ENCODE results near the gene IFNW1. TPM values are rescaled to one million over a fixed set of nuclear protein-coding genes. Genes with fewer than 3 reads are reported as not detected.
"Not testable (repeated sequence)": the region's sequence is repeated elsewhere in the genome, so short reads cannot be mapped to it uniquely, and the experiment has no call there.

IFNW1 gene
- total RNA-seq, 2 donors from 2014 or later, result not detected

DNA sequence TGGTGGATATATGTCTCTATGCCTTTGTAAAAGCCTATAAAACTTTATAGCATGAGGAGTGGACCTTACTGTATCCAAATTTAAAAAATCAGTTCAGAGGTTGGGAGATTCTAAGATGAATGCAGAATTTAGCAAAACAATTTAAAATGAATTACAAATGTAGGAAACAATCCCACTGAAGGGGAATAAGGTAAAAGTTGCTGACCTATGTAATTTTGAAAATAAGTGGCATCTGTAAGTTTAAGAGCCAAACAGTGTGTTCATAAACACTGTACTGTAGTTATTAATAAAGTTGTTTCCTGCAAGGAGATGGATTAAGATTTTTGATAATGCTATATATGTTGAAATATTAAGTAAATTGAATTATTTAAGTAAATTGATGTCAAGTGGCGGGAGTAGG lies 4.6 kb downstream of the IFNW1 start:
- 100% methylated on average over 1 of the region's 1 CpG; no CpG with 5 or more reads in 1 of the 2 experiments for WGBS, 2 experiments (ENCODE audit: insufficient coverage in 1 of 2, insufficient read length in 1 of 2)
- Mint-ChIP-seq H3K36me3 (ENCODE audit: low read depth) (no peaks in the 10 kb centered on the region), H3K9me3 (no peaks in the 10 kb centered on the region)

DNA sequence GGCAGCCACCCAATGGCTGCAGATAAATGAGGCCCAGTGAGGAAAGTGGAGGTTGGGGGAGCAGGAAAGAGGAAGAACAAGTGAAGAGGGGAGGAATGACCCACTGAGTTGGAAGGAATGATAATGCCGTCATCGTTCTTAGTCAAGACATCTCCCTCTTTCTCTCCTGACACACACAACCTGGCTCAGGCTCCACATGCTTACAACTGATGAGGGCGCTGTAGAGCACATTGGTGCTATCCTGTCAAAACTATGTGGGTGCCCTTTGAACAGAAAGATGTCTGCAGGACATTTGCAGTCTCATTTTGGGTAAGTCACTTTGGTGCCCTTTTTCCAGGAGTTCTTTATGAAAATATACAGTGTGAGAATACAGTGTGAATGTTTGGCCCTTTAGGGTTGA lies 5.9 kb downstream of the IFNW1 start:
- no peak overlapping the region for H3K4me3 ChIP-seq (ENCODE audit: low read length)
- H3K4me1 ChIP-seq (ENCODE audit: control insufficient read depth, insufficient read depth, low read length), result no peaks in the 10 kb centered on the region
- no peaks in the 10 kb centered on the region for H3K9me3 ChIP-seq (ENCODE audit: control insufficient read depth, low read length)
- H3K36me3 ChIP-seq (ENCODE audit: control insufficient read depth, insufficient read depth, low read length), result no peaks in the 10 kb centered on the region
- H3K27ac ChIP-seq (ENCODE audit: low read depth, low read length), result no peak overlapping the region
- no peaks in the 10 kb centered on the region for H3K27me3 ChIP-seq (ENCODE audit: control insufficient read depth, insufficient read depth, low read length, poor library complexity, severe bottlenecking)
- Mint-ChIP-seq H3K4me1 (no peaks in the 10 kb centered on the region), H3K36me3 (ENCODE audit: low read depth) (no peaks in the 10 kb centered on the region), H3K9me3 (no peaks in the 10 kb centered on the region), H3K27ac (no peak overlapping the region), H3K27me3 (ENCODE audit: insufficient read depth) (peaks cover 5% of the 10 kb centered on the region), H3K4me3 (no peak overlapping the region)
- peak; percentile 61 for DNase-seq
- WGBS, 2 experiments (ENCODE audit: insufficient coverage in 1 of 2, insufficient read length in 1 of 2), result 87 to 100% methylated on average over 1 to 3 of the region's 3 CpGs
- TF ChIP-seq, protein P1, sequence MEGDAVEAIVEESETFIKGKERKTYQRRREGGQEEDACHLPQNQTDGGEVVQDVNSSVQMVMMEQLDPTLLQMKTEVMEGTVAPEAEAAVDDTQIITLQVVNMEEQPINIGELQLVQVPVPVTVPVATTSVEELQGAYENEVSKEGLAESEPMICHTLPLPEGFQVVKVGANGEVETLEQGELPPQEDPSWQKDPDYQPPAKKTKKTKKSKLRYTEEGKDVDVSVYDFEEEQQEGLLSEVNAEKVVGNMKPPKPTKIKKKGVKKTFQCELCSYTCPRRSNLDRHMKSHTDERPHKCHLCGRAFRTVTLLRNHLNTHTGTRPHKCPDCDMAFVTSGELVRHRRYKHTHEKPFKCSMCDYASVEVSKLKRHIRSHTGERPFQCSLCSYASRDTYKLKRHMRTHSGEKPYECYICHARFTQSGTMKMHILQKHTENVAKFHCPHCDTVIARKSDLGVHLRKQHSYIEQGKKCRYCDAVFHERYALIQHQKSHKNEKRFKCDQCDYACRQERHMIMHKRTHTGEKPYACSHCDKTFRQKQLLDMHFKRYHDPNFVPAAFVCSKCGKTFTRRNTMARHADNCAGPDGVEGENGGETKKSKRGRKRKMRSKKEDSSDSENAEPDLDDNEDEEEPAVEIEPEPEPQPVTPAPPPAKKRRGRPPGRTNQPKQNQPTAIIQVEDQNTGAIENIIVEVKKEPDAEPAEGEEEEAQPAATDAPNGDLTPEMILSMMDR (conservative IDR thresholded peaks at IDR 0.05), result peak; percentile 53
- H3K9ac ChIP-seq (ENCODE audit: extremely low read depth, low read length, poor library complexity, severe bottlenecking), result no peak overlapping the region

More for the DNA sequence above, 4.6 kb downstream of the IFNW1 start:
- no peak overlapping the region for H3K4me3 Mint-ChIP-seq
- TF ChIP-seq, protein P1 (conservative IDR thresholded peaks at IDR 0.05), result no peak
- H3K4me1 Mint-ChIP-seq, result no peaks in the 10 kb centered on the region
- peaks cover 5% of the 10 kb centered on the region for H3K27me3 Mint-ChIP-seq (ENCODE audit: insufficient read depth)
- no peak overlapping the region for H3K4me3 ChIP-seq (ENCODE audit: low read length)
- no peak overlapping the region for H3K9ac ChIP-seq (ENCODE audit: extremely low read depth, low read length, poor library complexity, severe bottlenecking)
- no peaks in the 10 kb centered on the region for H3K9me3 ChIP-seq (ENCODE audit: control insufficient read depth, low read length)
- H3K27me3 ChIP-seq (ENCODE audit: control insufficient read depth, insufficient read depth, low read length, poor library complexity, severe bottlenecking), result no peaks in the 10 kb centered on the region
- no peak overlapping the region for H3K27ac ChIP-seq (ENCODE audit: low read depth, low read length)
- H3K36me3 ChIP-seq (ENCODE audit: control insufficient read depth, insufficient read depth, low read length), result no peaks in the 10 kb centered on the region
- no peak overlapping the region for H3K27ac Mint-ChIP-seq
- no peaks in the 10 kb centered on the region for H3K4me1 ChIP-seq (ENCODE audit: control insufficient read depth, insufficient read depth, low read length)
- no peak for DNase-seq

DNA sequence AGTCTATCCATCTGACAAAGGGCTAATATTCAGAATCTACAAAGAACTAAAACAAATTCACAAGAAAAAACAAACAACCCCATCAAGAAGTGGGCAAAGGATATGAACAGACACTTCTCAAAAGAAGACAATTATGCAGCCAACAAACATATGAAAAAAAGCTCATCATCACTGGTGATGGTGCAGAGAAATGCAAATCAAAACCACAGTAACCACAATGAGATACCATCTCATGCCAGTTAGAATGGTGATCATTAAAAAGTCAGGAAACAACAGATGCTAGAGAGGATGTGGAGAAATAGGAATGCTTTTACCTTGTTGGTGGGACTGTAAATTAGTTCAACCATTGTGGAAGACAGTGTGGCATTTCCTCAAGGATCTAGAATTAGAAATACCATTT lies 13.4 kb downstream of the IFNW1 start:
- H3K4me1 Mint-ChIP-seq; H3K9ac ChIP-seq (ENCODE audit: extremely low read depth, low read length, poor library complexity, severe bottlenecking); H3K27me3 Mint-ChIP-seq (ENCODE audit: insufficient read depth); DNase-seq; H3K4me1 ChIP-seq (ENCODE audit: control insufficient read depth, insufficient read depth, low read length); H3K27ac Mint-ChIP-seq; H3K36me3 Mint-ChIP-seq (ENCODE audit: low read depth); H3K27me3 ChIP-seq (ENCODE audit: control insufficient read depth, insufficient read depth, low read length, poor library complexity, severe bottlenecking); H3K36me3 ChIP-seq (ENCODE audit: control insufficient read depth, insufficient read depth, low read length); H3K9me3 ChIP-seq (ENCODE audit: control insufficient read depth, low read length); H3K27ac ChIP-seq (ENCODE audit: low read depth, low read length); H3K9me3 Mint-ChIP-seq; H3K4me3 ChIP-seq (ENCODE audit: low read length); H3K4me3 Mint-ChIP-seq: not testable (repeated sequence)

- Histone ChIP-seq H3K36me3 (ENCODE audit: control insufficient read depth, insufficient read depth, low read length) (no peaks in the 10 kb centered on the region), H3K4me1 (ENCODE audit: control insufficient read depth, insufficient read depth, low read length) (no peaks in the 10 kb centered on the region), H3K27ac (ENCODE audit: low read depth, low read length) (no peak overlapping the region), H3K9ac (ENCODE audit: extremely low read depth, low read length, poor library complexity, severe bottlenecking) (no peak overlapping the region), H3K27me3 (ENCODE audit: control insufficient read depth, insufficient read depth, low read length, poor library complexity, severe bottlenecking) (peaks cover 7% of the 10 kb centered on the region), H3K4me3 (ENCODE audit: low read length) (no peak overlapping the region), H3K9me3 (ENCODE audit: control insufficient read depth, low read length) (no peaks in the 10 kb centered on the region)
- Mint-ChIP-seq H3K27ac (no peak overlapping the region), H3K36me3 (ENCODE audit: low read depth) (no peaks in the 10 kb centered on the region), H3K9me3 (no peaks in the 10 kb centered on the region), H3K27me3 (ENCODE audit: insufficient read depth) (peaks cover 2% of the 10 kb centered on the region), H3K4me3 (no peak overlapping the region), H3K4me1 (no peaks in the 10 kb centered on the region)
- no peak for DNase-seq
- TF ChIP-seq, protein P1 (conservative IDR thresholded peaks at IDR 0.05), result no peak
- WGBS, 2 experiments (ENCODE audit: insufficient coverage in 1 of 2, insufficient read length in 1 of 2), result 80 to 90% methylated on average over 3 to 4 of the region's 4 CpGs
These were observed 19.9 kb downstream of the IFNW1 start for GRCh38 chr9:21121595-21122251.
